ENCODE data around the gene BUD31.
"Not testable (repeated sequence)": the region's sequence is repeated elsewhere in the genome, so short reads cannot be mapped to it uniquely, and the experiment has no call there.

The BUD31 gene

GRCh38 chr7:99398891-99399445 is 9.8 kb upstream of the BUD31 start:
- no peak for DNase-seq (ENCODE audit: low read depth in 3 of 3)

GRCh38 chr7:99399597-99399996 is 9.2 kb upstream of the BUD31 start:
- no peak for DNase-seq (ENCODE audit: low read depth in 3 of 3)

GRCh38 chr7:99402854-99403253 is 5.9 kb upstream of the BUD31 start:
- DNase-seq (ENCODE audit: low read depth in 3 of 3): no peak

GRCh38 chr7:99403764-99404163 is 5.0 kb upstream of the BUD31 start:
- DNase-seq (ENCODE audit: low read depth in 3 of 3): no peak

- no peak for DNase-seq (ENCODE audit: low read depth in 3 of 3)
Observed at GRCh38 chr7:99404235-99404976, 4.4 kb upstream of the BUD31 start.

GRCh38 chr7:99404977-99405320 is 3.8 kb upstream of the BUD31 start:
- no peak for DNase-seq (ENCODE audit: low read depth in 3 of 3)

- no peak for DNase-seq (ENCODE audit: low read depth in 3 of 3)
Observed at GRCh38 chr7:99406557-99406956, 2.2 kb upstream of the BUD31 start.

- DNase-seq (ENCODE audit: low read depth in 3 of 3): peak in 1 of 3 donors; percentile 36
Observed at GRCh38 chr7:99407872-99408378, 844 bp upstream of the BUD31 start.

GRCh38 chr7:99409192-99409572 is 413 bp downstream of the BUD31 start:
- no peak for DNase-seq (ENCODE audit: low read depth in 3 of 3)

GRCh38 chr7:99409806-99410205 is 1.0 kb downstream of the BUD31 start:
- no peak for DNase-seq (ENCODE audit: low read depth in 3 of 3)

GRCh38 chr7:99410635-99411034 is 1.9 kb downstream of the BUD31 start:
- DNase-seq (ENCODE audit: low read depth in 3 of 3): no peak

GRCh38 chr7:99415513-99416127 is 6.9 kb downstream of the BUD31 start:
- not testable (repeated sequence) for DNase-seq (ENCODE audit: low read depth in 3 of 3)

- DNase-seq (ENCODE audit: low read depth in 3 of 3): no peak
Observed at GRCh38 chr7:99418260-99418659, 9.5 kb downstream of the BUD31 start.

- DNase-seq (ENCODE audit: low read depth in 3 of 3): no peak
Observed at GRCh38 chr7:99419323-99420021, 10.7 kb downstream of the BUD31 start.

- no peak for DNase-seq (ENCODE audit: low read depth in 3 of 3)
Observed at GRCh38 chr7:99420213-99420612, 11.4 kb downstream of the BUD31 start.

- no peak for DNase-seq (ENCODE audit: low read depth in 3 of 3)
Observed at GRCh38 chr7:99420986-99421385, 12.2 kb downstream of the BUD31 start.

GRCh38 chr7:99422186-99422585 is 13.4 kb downstream of the BUD31 start:
- no peak for DNase-seq (ENCODE audit: low read depth in 3 of 3)

- no peak for DNase-seq (ENCODE audit: low read depth in 3 of 3)
Observed at GRCh38 chr7:99422625-99423024, 13.9 kb downstream of the BUD31 start.

- no peak for DNase-seq (ENCODE audit: low read depth in 3 of 3)
Observed at GRCh38 chr7:99424932-99425730, 16.4 kb downstream of the BUD31 start.

- DNase-seq (ENCODE audit: low read depth in 3 of 3): no peak
Observed at GRCh38 chr7:99428972-99429566, 20.3 kb downstream of the BUD31 start.

- DNase-seq (ENCODE audit: low read depth in 3 of 3): no peak
Observed at GRCh38 chr7:99429756-99430155, 21.0 kb downstream of the BUD31 start.

Measured in stimulated activated CD4-positive, alpha-beta T cell treated with anti-CD3 and anti-CD28 coated beads, TNF-alpha, amount 100 ng/mL, for 48 hours (primary cell).